ENCODE results near the gene ARL8A. TPM values are rescaled to one million over a fixed set of nuclear protein-coding genes. Genes with fewer than 3 reads are reported as not detected.
A peak's percentile ranks its signal among the peaks of the same experiment; 100 is the strongest.

Gene ARL8A
- total and polyA plus RNA-seq, 8 donors, result 34.3 to 112 (median 43.3) TPM

DNA sequence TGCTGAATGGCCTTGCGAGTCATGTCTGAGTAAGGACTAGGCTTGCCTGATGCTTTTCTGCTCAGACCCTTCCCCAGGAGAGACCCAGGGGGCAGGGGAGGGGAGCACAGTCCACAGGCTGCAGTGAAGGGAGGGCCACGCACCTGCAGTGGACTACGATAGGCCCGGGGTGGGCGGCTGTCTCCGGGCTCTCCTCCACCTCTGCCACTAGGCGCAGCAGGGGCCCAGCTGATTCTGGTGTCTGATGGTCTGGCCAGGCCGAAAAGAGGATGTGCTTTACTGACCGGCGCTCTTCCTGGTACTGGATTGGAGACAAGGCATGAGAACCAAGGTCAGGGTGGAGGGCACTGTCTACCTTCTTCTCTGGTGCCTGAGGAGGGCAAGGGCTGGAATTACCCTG is 7.9 kb upstream of the ARL8A start:
- no peak for ATAC-seq
- H3K36me3 ChIP-seq, result peaks cover 0 to 56% of the 10 kb centered on the region in 2 donors

DNA sequence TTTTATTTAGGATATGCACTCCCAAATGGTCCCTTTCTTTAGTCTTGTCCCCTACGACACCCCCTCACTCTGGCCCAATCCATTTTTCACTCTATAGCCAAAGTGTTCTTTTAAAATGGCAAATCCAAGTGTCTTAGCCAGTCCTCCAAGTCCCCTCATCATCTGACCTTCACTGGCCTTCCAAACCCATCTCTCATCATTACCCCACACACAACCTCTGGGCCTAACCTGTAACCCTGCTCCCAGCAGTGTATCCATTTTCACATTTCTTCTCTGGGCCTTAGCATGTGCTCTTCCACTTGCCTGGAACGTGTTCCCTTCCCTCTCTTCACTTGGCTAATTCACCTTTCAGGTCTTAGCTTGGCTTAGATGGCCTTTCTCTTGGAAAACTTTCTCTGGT is 6.5 kb upstream of the ARL8A start:
- ATAC-seq (no peak), DNase-seq (no peak)
- Histone ChIP-seq H3K9me3 (no peaks in the 10 kb centered on the region), H3K36me3 (peaks cover 0 to 53% of the 10 kb centered on the region in 2 donors), H3K4me1 (peaks cover 11 to 26% of the 10 kb centered on the region in 2 donors), H3K27me3 (no peaks in the 10 kb centered on the region), H3K27ac (no peak overlapping the region), H3K4me3 (no peak overlapping the region)
- intact Hi-C loops (cut with DNase I), result no loop called here
- TF ChIP-seq, protein P1, sequence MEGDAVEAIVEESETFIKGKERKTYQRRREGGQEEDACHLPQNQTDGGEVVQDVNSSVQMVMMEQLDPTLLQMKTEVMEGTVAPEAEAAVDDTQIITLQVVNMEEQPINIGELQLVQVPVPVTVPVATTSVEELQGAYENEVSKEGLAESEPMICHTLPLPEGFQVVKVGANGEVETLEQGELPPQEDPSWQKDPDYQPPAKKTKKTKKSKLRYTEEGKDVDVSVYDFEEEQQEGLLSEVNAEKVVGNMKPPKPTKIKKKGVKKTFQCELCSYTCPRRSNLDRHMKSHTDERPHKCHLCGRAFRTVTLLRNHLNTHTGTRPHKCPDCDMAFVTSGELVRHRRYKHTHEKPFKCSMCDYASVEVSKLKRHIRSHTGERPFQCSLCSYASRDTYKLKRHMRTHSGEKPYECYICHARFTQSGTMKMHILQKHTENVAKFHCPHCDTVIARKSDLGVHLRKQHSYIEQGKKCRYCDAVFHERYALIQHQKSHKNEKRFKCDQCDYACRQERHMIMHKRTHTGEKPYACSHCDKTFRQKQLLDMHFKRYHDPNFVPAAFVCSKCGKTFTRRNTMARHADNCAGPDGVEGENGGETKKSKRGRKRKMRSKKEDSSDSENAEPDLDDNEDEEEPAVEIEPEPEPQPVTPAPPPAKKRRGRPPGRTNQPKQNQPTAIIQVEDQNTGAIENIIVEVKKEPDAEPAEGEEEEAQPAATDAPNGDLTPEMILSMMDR (IDR thresholded peaks at IDR 0.05), result no peak

More for the DNA sequence above, 7.9 kb upstream of the ARL8A start:
- intact Hi-C loops (cut with DNase I), result no loop called here
- H3K4me3 ChIP-seq, result no peak overlapping the region
- DNase-seq, result peak in 1 of 4 donors; percentile 69
- H3K9me3 ChIP-seq, result no peaks in the 10 kb centered on the region
- no peak overlapping the region for H3K27ac ChIP-seq
- peaks cover 11 to 33% of the 10 kb centered on the region in 2 donors for H3K4me1 ChIP-seq
- TF ChIP-seq, protein P1 (IDR thresholded peaks at IDR 0.05), result no peak
- no peaks in the 10 kb centered on the region for H3K27me3 ChIP-seq

DNA sequence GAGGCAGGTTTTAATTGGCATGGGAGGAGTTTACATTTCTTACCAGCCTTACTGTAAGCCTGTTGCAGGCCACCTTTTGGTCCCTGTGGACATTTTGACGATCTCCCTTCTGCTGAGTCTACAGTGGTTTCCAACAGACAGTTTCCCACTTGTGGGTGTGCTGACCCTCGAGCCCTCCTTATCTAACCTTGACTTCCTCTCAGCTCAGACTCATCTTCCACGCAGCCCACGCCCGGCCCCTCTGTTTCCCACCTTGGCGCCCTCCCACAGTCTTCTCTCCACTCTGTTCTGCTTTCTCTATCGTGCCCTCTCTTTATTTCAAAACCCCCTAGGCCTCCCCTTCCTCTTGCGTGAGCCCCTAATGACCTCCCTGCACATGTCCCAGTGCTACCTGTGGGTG is 6.1 kb upstream of the ARL8A start:
- Histone ChIP-seq H3K9me3 (no peaks in the 10 kb centered on the region), H3K36me3 (peaks cover 0 to 53% of the 10 kb centered on the region in 2 donors), H3K4me3 (no peak overlapping the region), H3K27ac (no peak overlapping the region), H3K27me3 (no peaks in the 10 kb centered on the region), H3K4me1 (peaks cover 12 to 22% of the 10 kb centered on the region in 2 donors)
- no peak for DNase-seq
- intact Hi-C loops (cut with DNase I), result no loop called here
- ATAC-seq, result no peak
- TF ChIP-seq, protein P1 (IDR thresholded peaks at IDR 0.05), result no peak

DNA sequence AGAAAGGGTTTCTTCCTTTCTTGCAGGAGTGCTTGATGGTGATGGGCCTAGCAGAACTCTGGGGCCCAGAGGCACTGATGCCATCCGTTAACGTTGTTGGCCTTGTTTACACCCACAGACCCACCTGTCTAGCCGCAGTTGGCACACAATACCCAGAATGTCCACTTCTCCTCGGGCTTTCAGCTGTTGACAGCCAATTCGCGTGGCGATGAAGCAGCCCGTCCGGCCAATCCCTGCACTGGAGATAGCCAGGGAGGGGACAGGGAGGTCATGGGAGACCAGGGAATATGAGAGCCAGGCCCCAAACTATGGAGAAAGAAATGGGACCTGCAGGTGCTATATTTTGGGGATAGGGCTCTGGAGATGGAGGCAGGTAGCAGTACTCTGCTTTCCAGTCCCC is 5.7 kb upstream of the ARL8A start:
- ATAC-seq (no peak), DNase-seq (peak in 1 of 4 donors; percentile 46)
- TF ChIP-seq, protein P1 (IDR thresholded peaks at IDR 0.05), result no peak
- no peaks in the 10 kb centered on the region for H3K9me3 ChIP-seq
- no peak overlapping the region for H3K4me3 ChIP-seq
- H3K27ac ChIP-seq, result no peak overlapping the region
- peaks cover 0 to 53% of the 10 kb centered on the region in 2 donors for H3K36me3 ChIP-seq
- no peaks in the 10 kb centered on the region for H3K27me3 ChIP-seq
- peaks cover 12 to 22% of the 10 kb centered on the region in 2 donors for H3K4me1 ChIP-seq
- intact Hi-C loops (cut with DNase I), result no loop called here

DNA sequence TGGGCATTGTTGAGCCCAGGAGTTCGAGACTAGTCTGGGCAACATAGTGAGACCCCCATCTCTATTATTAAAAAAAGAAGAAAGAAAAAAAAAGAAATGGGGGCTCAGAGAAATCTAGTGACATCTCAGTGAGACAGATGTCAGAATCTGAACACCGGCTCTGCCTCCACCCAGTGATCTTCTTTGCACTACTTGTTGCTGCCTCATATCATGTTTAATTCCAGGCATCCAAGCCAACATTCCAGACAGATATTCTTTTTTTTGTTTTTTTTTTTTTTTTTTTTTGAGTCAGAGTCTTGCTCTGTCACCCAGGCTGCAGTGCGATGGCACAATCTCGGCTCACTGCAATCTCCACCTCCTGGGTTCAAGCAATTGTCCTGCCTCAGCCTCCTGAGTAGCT is 5.0 kb upstream of the ARL8A start:
- no peak overlapping the region for H3K4me3 ChIP-seq
- peaks cover 6 to 20% of the 10 kb centered on the region in 2 donors for H3K4me1 ChIP-seq
- H3K27ac ChIP-seq, result no peak overlapping the region
- peaks cover 0 to 53% of the 10 kb centered on the region in 2 donors for H3K36me3 ChIP-seq
- no peak for DNase-seq
- no peaks in the 10 kb centered on the region for H3K27me3 ChIP-seq
- TF ChIP-seq, protein P1 (IDR thresholded peaks at IDR 0.05), result no peak
- no peak for ATAC-seq
- H3K9me3 ChIP-seq, result no peaks in the 10 kb centered on the region
- intact Hi-C loops (cut with DNase I), result no loop called here

Data from left lung (tissue), 10 donors.